Ovary (tissue), 9 donors: ENCODE data around the gene NBPF26. TPM values are rescaled to one million over a fixed set of nuclear protein-coding genes. Genes with fewer than 3 reads are reported as not detected.
"Not testable (repeated sequence)": the region's sequence is repeated elsewhere in the genome, so short reads cannot be mapped to it uniquely, and the experiment has no call there.

ENCODE experiments used
- DNase-seq, 5 donors: peaks; one replicate each; pipeline ENCODE4 v3.0.0-alpha.2; 2019 to 2020
- H3K27ac ChIP-seq, 2 donors: fragments of 200-600 bp; one replicate each; pipeline versions ENCODE4 v1.5.1 to v1.8.0; 2019 to 2022
- H3K27me3 ChIP-seq: fragments of 200-600 bp; one replicate; pipeline ENCODE4 v1.8.0; 2022
- H3K36me3 ChIP-seq: fragments of 200-600 bp; sonication (generic); one replicate; pipeline ENCODE4 v1.5.1; 2019
- H3K4me1 ChIP-seq: one replicate; pipeline ENCODE4 v1.8.1; 2013; ENCODE audit warnings: mild to moderate bottlenecking, moderate library complexity; ENCODE audit not compliant: insufficient read depth
- H3K4me3 ChIP-seq: fragments of 200-600 bp; sonication (generic); one replicate; pipeline ENCODE4 v1.5.1; 2017
- H3K9me3 ChIP-seq, 2 donors: fragments of 200-600 bp in 1 of 2; sonication (generic) in 1 of 2; one replicate each; pipeline versions ENCODE4 v1.5.1 to v1.8.1; 2013 to 2019; ENCODE audit warnings: mild to moderate bottlenecking in 1 of 2, moderate library complexity in 1 of 2
- WGBS, 3 donors: extraction: QIAGEN DNeasy Blood & Tissue Kit in 1 of 3; methylation state at CpG; one replicate each; pipeline versions ENCODE4 v1.1.5 to v1.1.7; 2013 to 2017; 5-methylcytosine and 5-hydroxymethylcytosine counted together
- intact Hi-C, 4 donors: fragments of 100-400 bp; cut with DNase I; formaldehyde crosslinking; loops; one replicate each; pipeline versions ENCODE4 v1.11.0 to v1.15.1; 2022 to 2023
- polyA plus RNA-seq, 2 donors: library from polyadenylated mRNA; stranded (reverse); fragments of 200-250 nt in 1 of 2; fragments of 350-450 nt in 1 of 2; fragmentation: Illumina TruSeq in 1 of 2; extraction: RNeasy Lipid Tissue Mini Kit (QIAGEN cat#74804) in 1 of 2; gene quantifications; one replicate each; pipeline ENCODE4 v1.2.3, GENCODE V29; 2013 to 2014
- small RNA-seq: library from RNA; depleted of rRNA; stranded (forward); fragments of <200 nt; gene quantifications from one replicate; pipeline ENCODE3, GENCODE V24; 2016
- total RNA-seq, 7 donors: library from RNA; depleted of rRNA in 2 of 7; stranded (reverse); fragments of >200 nt in 2 of 7; fragmentation: NEBNext Ultra II Directional in 3 of 7; extraction: Animal tissue kit (Norgen Biotek cat#: 25700) in 3 of 7; gene quantifications; one replicate each; pipeline versions ENCODE4 v1.1.0 to v1.2.4, GENCODE V29; 2016 to 2023
- donor health status: DM: no; HTN: no; CAD: no; lungs with moderate emphysema.
- donor health status: DM: no; HTN: no; CAD: no.
- donor health status: Bipolar disorder and iron deficiency.
- donor health status: DM: yes; HTN: yes; CAD: no.
- donor health status: DM: no; HTN: no; CAD: no.
- donor health status: DM: yes; HTN: yes; CAD: no.

The NBPF26 gene
- total and polyA plus RNA-seq, 9 donors = 7.6 to 29.3 (median 18.0) TPM

DNA sequence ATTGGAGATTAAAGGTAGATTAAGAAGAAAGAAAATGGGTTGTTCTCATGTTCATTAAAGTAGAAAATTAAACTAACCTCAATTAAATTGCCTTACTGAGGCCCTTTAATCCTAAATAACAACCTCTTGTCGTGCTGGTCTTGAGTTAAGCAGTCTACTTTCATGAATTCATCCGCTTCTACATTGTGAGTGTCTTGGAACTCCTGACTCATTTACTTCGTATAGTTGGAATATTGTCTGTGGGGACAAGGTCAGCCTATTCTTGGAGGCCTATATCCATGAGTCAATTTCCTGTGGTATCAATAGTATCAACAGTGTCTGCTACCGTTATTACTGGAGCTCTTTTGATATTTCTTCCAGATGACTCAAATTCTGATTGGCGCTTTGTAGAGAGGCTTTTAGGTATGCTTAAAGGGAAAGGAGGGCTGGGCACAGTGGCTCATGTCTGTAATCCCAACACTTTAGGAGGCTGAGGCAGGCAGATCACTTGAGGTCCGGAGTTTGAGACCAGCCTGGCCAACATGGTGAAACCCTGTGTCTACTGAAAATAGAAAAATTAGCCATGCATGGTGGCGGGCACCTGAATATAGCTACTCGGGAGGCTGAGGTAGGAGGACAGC lies 136.0 kb downstream of the NBPF26 start:
- H3K36me3 ChIP-seq, H3K27ac ChIP-seq, H3K4me1 ChIP-seq, H3K4me3 ChIP-seq, DNase-seq, H3K27me3 ChIP-seq, H3K9me3 ChIP-seq, intact Hi-C loops: not testable (repeated sequence)
- WGBS, 3 donors = 84 to 93% methylated on average over 3 of the region's 8 CpGs; no CpG with 5 or more reads in 1 of the 3 donors

DNA sequence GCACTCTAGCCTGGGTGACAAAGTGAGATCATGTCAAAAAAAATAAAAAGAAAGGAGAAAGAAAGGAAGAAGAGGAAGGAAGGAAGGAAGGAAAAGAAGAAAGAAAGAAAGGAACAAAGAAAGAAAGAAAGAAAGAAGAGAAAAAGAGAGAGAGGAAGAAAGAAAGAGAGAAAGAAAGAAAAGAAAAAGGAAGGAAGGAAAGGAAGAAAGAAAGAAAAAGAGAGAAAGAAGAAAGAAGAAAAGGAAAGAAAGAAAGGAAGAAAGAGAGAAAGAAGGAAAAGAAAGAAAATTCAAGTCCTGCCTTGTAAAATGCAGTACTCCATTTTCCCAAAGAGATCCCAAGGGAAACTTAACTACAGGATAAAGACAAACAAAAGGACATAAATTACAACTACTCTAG lies 154.5 kb downstream of the NBPF26 start:
- H3K27me3 ChIP-seq, H3K27ac ChIP-seq, intact Hi-C loops, DNase-seq, H3K4me1 ChIP-seq, H3K4me3 ChIP-seq, H3K9me3 ChIP-seq, H3K36me3 ChIP-seq: not testable (repeated sequence)

DNA sequence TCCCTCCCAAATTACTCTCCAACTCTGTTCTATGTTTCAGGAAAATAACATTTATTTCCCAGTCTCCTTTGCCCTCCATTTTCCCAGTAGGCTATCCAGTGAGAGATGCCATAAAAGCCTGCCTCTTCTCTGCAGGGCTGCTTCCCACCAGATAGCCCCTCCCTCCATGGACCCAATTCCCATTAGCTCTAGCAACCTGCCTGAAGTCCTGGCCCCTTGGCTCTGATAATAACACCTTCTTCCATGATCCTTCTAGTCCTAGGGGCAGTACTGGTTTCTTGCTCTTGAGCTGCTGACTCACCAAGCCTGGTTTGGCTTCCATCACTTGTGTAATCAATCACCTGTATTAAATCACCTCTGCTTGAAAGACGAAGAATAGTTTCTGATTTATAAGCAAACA lies 156.3 kb downstream of the NBPF26 start:
- intact Hi-C loops, H3K27me3 ChIP-seq: not testable (repeated sequence)
- WGBS, 3 donors = 50 to 70% methylated on average over 1 of the region's 1 CpG; no CpG with 5 or more reads in 1 of the 3 donors

DNA sequence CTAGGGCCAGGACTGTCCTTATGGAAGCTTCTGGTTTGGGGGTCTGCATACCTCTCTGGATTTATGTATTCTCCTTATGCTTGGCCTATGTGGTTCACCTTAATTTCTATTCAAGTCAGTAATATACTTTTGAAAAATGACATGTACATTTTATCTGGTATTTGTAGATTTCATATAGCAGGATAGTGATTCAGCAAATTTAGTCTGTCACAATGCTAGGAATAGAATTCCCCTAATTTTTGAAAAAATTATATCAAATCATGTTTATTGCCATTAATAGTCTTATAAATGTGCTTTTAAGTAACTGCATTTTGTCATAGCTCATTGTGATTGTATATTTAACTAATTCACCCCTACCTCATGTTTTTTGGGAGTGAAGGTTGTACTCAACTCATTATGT lies 158.2 kb downstream of the NBPF26 start:
- H3K27me3 ChIP-seq, H3K9me3 ChIP-seq, H3K36me3 ChIP-seq, H3K27ac ChIP-seq, DNase-seq, intact Hi-C loops, H3K4me1 ChIP-seq, H3K4me3 ChIP-seq: not testable (repeated sequence)

More for the DNA sequence above, 156.3 kb downstream of the NBPF26 start:
- H3K36me3 ChIP-seq, H3K4me3 ChIP-seq, H3K9me3 ChIP-seq, DNase-seq, H3K27ac ChIP-seq, H3K4me1 ChIP-seq: not testable (repeated sequence)

Small RNA genes within 50 kb of the gene (small RNA-seq; reads per million reads assigned to genes)
- gene RNVU1-19 = 0.15 reads per million

Other genes starting within 250 kb of the NBPF26 start
- not detected for gene PPIAL4A, start 165.8 kb downstream of the NBPF26 start, total RNA-seq
- gene PPIAL4A, start 165.8 kb downstream of the NBPF26 start, polyA plus RNA-seq = not detected